SK-MEL-5 (cell line): ENCODE measurements around the gene SUV39H1. TPM values are rescaled to one million over a fixed set of nuclear protein-coding genes. Genes with fewer than 3 reads are reported as not detected.
A peak's percentile ranks its signal among the peaks of the same experiment; 100 is the strongest.

Source experiments
- DNase-seq: peaks from one replicate; pipeline ENCODE4 v3.0.0-alpha.2; 2016; ENCODE audit warnings: low read depth, low spot score
- in situ Hi-C: cut with HindIII; loops from 2 replicates; pipeline ENCODE4 v1.10.0; 2016; ENCODE audit warnings: low sequenced_read_pairs, high pct_unique_total_duplicates, low pct_unique_long_range_greater_than_20kb
- small RNA-seq, 2 experiments: library from RNA; depleted of rRNA; stranded (forward); fragments of <200 nt; gene quantifications; one replicate each; pipeline ENCODE3, GENCODE V24; 2014
- total RNA-seq: library from RNA; depleted of rRNA; stranded (reverse); fragments of >200 nt; shearing (Covaris generic); gene quantifications from 2 replicates; pipeline ENCODE4 v1.2.3, GENCODE V29; 2014; rRNA removed

The SUV39H1 gene
- total RNA-seq, 1 experiment from 2014 or later: 6.9 TPM

DNA sequence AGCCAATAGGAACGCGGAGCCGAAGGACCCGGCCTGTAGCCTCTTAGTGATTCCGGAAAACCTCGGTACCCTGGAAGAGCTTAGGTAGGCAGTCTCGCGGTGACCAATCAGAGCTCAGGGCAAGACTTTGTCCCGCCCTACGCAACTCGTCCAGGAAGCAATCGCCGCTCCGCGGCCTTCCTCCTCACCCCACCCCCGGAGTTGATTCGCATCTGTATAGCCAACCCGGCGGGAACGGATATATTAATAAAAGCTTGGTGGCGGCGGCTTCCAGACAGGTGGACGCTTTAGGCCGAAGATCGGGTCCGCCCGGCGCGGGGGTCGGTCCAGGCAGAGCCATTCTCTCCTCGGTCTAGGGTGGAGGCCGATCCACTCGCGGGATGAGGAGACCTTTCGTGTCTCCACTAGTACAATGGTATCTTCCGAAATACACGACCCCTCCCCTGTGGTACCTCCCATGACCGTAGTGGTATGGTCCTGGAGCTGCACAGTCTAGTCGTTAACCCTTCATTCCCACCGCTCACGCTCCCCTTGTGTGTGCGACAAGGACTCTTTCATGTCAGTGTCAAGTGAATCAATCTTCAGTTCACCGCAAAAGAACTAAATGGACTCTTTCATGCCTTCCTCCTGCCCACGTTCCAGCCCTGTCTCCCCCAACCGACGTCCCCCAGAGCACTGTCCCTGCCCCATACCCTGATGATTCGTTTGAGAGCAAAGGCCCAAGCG, 40.8 kb downstream of the SUV39H1 start:
- DNase-seq: peak; percentile 96
- in situ Hi-C loops: no loop called here

DNA sequence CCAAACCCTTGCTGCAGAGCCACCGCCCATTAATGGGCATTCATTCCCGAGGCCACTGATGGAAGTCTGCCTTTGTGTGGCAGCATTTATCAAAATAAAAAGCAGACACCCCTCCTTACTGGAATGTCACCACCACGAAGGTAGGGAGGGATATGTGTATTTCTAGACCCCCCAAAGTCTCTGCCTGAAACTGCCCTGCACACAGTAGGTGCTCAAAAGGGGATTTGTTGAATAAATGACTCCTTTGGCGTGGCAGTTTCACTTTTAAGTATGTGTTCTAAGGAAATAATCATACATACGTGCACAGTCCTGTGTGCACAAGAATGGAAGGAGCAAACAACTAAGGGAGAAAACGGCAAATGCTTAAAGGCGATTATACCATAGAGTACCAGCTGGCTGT, 41.4 kb downstream of the SUV39H1 start:
- DNase-seq: no peak
- in situ Hi-C loops: no loop called here

- in situ Hi-C loops: no loop called here
- DNase-seq: no peak
Observed at GRCh38 chrX:48741834-48742233, 45.3 kb downstream of the SUV39H1 start.

- in situ Hi-C loops: no loop called here
Observed at GRCh38 chrX:48745222-48745621, 48.7 kb downstream of the SUV39H1 start.

DNA sequence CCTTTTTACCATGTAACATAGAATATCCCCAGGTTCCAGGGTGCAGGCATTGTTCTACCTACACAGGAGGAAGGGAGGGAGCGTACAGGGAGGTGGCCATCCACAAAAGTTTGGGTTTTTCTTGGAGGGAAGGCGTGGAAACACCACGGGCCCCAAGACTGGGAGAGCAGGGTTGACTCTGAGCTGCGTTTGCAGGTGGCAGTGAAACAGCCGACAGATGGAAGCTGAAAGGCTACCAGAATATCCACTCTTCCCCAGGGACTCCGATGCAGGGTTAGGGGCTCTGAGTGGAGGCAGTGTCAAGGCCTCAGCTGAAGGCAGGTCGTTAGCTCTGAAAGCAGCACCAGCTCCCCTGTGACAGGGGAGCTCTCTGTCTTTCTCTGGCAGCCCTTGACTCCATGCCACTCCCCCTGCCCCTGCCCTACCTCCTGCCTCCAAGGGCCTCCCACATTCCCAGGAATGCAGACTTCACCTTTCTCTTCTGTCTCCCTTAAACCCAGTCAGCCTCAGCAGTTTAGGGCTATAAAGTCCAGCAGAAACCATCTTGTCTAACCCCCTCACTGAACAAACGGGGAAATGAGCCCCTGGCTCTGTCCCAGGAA, 51.0 kb downstream of the SUV39H1 start:
- in situ Hi-C loops: no loop called here
- DNase-seq: no peak

More at GRCh38 chrX:48745222-48745621, 48.7 kb downstream of the SUV39H1 start:
- DNase-seq: no peak

- no peak for DNase-seq
- in situ Hi-C loops: no loop called here
Observed at GRCh38 chrX:48749182-48749581, 52.6 kb downstream of the SUV39H1 start.

- in situ Hi-C loops: no loop called here
- no peak for DNase-seq
Observed at GRCh38 chrX:48751343-48751742, 54.8 kb downstream of the SUV39H1 start.

DNA sequence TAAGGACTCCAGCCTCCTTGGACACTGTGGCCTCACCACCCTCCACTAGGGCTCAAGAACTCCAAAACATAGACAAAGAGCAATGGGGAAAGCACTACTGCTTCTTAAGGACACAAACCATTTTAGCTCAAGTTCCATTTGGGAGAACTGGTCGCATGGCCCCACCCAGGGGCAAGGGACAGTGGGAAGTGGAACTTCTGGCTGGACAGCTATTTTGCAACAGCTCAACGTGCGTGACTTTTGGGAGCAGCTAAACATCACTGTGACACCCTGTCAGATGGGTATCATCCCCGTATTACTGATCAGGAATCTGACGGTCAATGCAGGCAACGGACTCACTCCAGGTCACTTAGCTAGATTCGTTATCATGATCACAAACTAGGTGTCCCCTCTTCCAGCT, 56.0 kb downstream of the SUV39H1 start:
- no peak for DNase-seq
- in situ Hi-C loops: no loop called here

DNA sequence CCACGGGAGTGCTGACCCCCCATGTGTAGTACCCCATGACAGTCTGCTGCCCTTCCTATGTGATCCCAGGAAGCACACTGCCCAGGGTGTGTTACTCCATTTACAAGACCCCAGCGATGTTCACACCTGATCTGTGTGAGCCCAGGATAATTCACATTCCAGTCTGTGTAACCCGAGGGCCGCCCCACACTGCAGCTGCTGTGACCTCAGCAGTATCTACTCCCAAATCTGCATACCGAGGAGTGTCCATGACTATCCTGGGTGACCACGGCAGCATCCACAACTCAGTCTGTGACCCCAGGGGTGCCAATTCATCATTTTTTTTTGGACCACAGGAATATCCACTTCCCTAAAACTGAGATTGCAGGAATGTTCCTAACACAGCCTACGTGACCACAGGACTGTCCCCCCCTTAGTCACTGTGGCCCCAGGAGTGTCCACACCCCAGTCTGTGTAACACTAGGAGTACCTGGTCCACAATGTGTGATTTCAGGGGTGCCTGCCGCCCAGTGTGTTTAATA, 57.2 kb downstream of the SUV39H1 start:
- no peak for DNase-seq
- in situ Hi-C loops: no loop called here

- in situ Hi-C loops: no loop called here
- DNase-seq: no peak
Observed at GRCh38 chrX:48754238-48754637, 57.7 kb downstream of the SUV39H1 start.

Small RNA genes lying within 50 kb of the gene (small RNA-seq; reads per million reads assigned to genes)
- gene RNU6-1056P: 0 reads per million in 2 experiments

Other genes starting within 250 kb of the SUV39H1 start
- gene SLC38A5, start 226.5 kb upstream of the SUV39H1 start, total RNA-seq: not detected in 2 replicates
- gene FTSJ1, start 220.5 kb upstream of the SUV39H1 start, total RNA-seq: 39.2 and 48.3 TPM in 2 replicates
- gene PORCN, start 187.7 kb upstream of the SUV39H1 start, total RNA-seq: 13.7 and 16.1 TPM in 2 replicates
- 50.2 and 53.6 TPM in 2 replicates for gene EBP, start 174.9 kb upstream of the SUV39H1 start, total RNA-seq
- gene TBC1D25, start 157.0 kb upstream of the SUV39H1 start, total RNA-seq: 3.3 and 4.7 TPM in 2 replicates
- 220 and 221 TPM in 2 replicates for gene RBM3, start 122.2 kb upstream of the SUV39H1 start, total RNA-seq
- 46.8 and 50.4 TPM in 2 replicates for gene WDR13, start 99.2 kb upstream of the SUV39H1 start, total RNA-seq
- gene WAS, start 12.9 kb upstream of the SUV39H1 start, total RNA-seq: 0.42 TPM in 1 of 2 replicates, not detected in the other
- gene GLOD5, start 65.0 kb downstream of the SUV39H1 start, total RNA-seq: not detected in 2 replicates
- not detected in 2 replicates for gene GATA1, start 89.9 kb downstream of the SUV39H1 start, total RNA-seq
- gene HDAC6, start 105.3 kb downstream of the SUV39H1 start, total RNA-seq: 21.7 and 24.6 TPM in 2 replicates
- gene ERAS, start 129.8 kb downstream of the SUV39H1 start, total RNA-seq: 0.40 TPM in 1 of 2 replicates, not detected in the other
- gene PCSK1N, start 138.9 kb downstream of the SUV39H1 start, total RNA-seq: 29.5 and 35.2 TPM in 2 replicates
- 34.9 and 39.7 TPM in 2 replicates for gene TIMM17B, start 201.0 kb downstream of the SUV39H1 start, total RNA-seq
- 50.3 and 72.2 TPM in 2 replicates for gene PQBP1, start 201.2 kb downstream of the SUV39H1 start, total RNA-seq
- 27.9 and 31.0 TPM in 2 replicates for gene SLC35A2, start 214.9 kb downstream of the SUV39H1 start, total RNA-seq
- 8.6 and 9.8 TPM in 2 replicates for gene PIM2, start 222.3 kb downstream of the SUV39H1 start, total RNA-seq